ENCODE results near the gene SPAAR.

DNA sequence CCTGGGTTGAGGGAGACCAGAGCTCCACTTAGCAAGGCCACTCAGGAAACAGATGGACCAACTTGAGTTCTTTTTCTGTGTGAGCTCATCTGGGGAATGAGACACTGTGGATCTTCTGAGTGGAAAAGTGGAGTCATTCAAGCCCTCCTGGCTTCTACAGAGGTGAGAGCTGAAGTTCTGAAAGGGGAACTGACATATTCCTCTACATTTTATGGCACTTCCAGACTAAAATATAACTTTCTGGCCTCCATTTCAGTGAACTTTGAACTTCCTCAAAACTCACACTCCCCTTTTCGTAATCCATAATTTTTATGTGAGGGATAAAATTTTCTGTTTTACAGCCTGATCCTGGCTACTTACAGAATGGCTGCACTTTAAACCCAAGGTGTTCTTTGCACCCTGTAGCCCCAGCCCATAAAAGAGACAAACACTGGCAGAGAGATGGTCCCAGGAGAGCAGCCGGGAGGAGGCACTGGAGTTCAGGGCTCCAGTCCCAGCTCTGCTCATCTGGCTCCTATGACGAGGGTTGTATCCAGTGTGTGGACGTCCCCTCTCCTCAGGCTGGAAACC lies 10.8 kb downstream of the SPAAR start:
- no peak for TF ChIP-seq GABPA (IDR thresholded peaks at IDR 0.05 in 1 of 2, conservative IDR thresholded peaks at IDR 0.05 in 1 of 2)
- TF ChIP-seq, protein P1, sequence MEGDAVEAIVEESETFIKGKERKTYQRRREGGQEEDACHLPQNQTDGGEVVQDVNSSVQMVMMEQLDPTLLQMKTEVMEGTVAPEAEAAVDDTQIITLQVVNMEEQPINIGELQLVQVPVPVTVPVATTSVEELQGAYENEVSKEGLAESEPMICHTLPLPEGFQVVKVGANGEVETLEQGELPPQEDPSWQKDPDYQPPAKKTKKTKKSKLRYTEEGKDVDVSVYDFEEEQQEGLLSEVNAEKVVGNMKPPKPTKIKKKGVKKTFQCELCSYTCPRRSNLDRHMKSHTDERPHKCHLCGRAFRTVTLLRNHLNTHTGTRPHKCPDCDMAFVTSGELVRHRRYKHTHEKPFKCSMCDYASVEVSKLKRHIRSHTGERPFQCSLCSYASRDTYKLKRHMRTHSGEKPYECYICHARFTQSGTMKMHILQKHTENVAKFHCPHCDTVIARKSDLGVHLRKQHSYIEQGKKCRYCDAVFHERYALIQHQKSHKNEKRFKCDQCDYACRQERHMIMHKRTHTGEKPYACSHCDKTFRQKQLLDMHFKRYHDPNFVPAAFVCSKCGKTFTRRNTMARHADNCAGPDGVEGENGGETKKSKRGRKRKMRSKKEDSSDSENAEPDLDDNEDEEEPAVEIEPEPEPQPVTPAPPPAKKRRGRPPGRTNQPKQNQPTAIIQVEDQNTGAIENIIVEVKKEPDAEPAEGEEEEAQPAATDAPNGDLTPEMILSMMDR (IDR thresholded peaks at IDR 0.05; ENCODE audit: low read depth, low read length, missing input control), result no peak
- TF ChIP-seq YY1 (IDR thresholded peaks at IDR 0.05), result peak; percentile 82

Data from liver (tissue), 3 donors.